ENCODE results near the gene CACNA1D. TPM values are rescaled to one million over a fixed set of nuclear protein-coding genes. Genes with fewer than 3 reads are reported as not detected.

Gene CACNA1D
- total and polyA plus RNA-seq, 8 donors, result 0.31 to 36.5 (median 12.5) TPM

- 85 to 89% (median 87%) methylated on average over 10 of the region's 10 CpGs for WGBS, 5 donors
- TF ChIP-seq EP300 (IDR thresholded peaks at IDR 0.05) (no peak), POLR2AphosphoS5 (IDR thresholded peaks at IDR 0.05) (no peak), POLR2A (IDR thresholded peaks at IDR 0.05) (no peak)
- TF ChIP-seq, protein P1, sequence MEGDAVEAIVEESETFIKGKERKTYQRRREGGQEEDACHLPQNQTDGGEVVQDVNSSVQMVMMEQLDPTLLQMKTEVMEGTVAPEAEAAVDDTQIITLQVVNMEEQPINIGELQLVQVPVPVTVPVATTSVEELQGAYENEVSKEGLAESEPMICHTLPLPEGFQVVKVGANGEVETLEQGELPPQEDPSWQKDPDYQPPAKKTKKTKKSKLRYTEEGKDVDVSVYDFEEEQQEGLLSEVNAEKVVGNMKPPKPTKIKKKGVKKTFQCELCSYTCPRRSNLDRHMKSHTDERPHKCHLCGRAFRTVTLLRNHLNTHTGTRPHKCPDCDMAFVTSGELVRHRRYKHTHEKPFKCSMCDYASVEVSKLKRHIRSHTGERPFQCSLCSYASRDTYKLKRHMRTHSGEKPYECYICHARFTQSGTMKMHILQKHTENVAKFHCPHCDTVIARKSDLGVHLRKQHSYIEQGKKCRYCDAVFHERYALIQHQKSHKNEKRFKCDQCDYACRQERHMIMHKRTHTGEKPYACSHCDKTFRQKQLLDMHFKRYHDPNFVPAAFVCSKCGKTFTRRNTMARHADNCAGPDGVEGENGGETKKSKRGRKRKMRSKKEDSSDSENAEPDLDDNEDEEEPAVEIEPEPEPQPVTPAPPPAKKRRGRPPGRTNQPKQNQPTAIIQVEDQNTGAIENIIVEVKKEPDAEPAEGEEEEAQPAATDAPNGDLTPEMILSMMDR (IDR thresholded peaks at IDR 0.05), result no peak
- DNase-seq, result peak in 1 of 2 donors; percentile 11
- intact Hi-C loops (cut with DNase I; ENCODE audit: low total_unique reads), result no loop called here
- Histone ChIP-seq H3K4me1 (no peaks in the 10 kb centered on the region), H3K27ac (no peak overlapping the region), H3K36me3 (peaks cover 0 to 38% (median 30%) of the 10 kb centered on the region in 4 donors), H3K9me3 (no peaks in the 10 kb centered on the region), H3K4me3 (no peak overlapping the region), H3K27me3 (no peaks in the 10 kb centered on the region)
These were observed 319.5 kb downstream of the CACNA1D start for GRCh38 chr3:53813876-53814275.

- intact Hi-C loops (cut with DNase I; ENCODE audit: low total_unique reads), result no loop called here
- 83 to 97% (median 93%) methylated on average over 4 of the region's 4 CpGs for WGBS, 5 donors
- H3K4me3 ChIP-seq, result no peak overlapping the region
- no peaks in the 10 kb centered on the region for H3K4me1 ChIP-seq
- H3K27ac ChIP-seq, result no peak overlapping the region
- peaks cover 8 to 50% (median 42%) of the 10 kb centered on the region in 4 donors for H3K36me3 ChIP-seq
- no peaks in the 10 kb centered on the region for H3K9me3 ChIP-seq
- no peak for DNase-seq
- TF ChIP-seq EP300 (IDR thresholded peaks at IDR 0.05) (no peak), POLR2A (IDR thresholded peaks at IDR 0.05) (no peak), POLR2AphosphoS5 (IDR thresholded peaks at IDR 0.05) (no peak)
- TF ChIP-seq, protein P1 (IDR thresholded peaks at IDR 0.05), result no peak
- no peaks in the 10 kb centered on the region for H3K27me3 ChIP-seq
These were observed 320.7 kb downstream of the CACNA1D start for GRCh38 chr3:53815067-53815466.

- peaks cover 9 to 55% (median 48%) of the 10 kb centered on the region in 4 donors for H3K36me3 ChIP-seq
- WGBS, 5 donors, result 94 to 97% (median 96%) methylated on average over 7 of the region's 7 CpGs
- intact Hi-C loops (cut with DNase I; ENCODE audit: low total_unique reads), result no loop called here
These were observed 321.2 kb downstream of the CACNA1D start for GRCh38 chr3:53815651-53816050.

GRCh38 chr3:53816425-53816824, 322.0 kb downstream of the CACNA1D start:
- Histone ChIP-seq H3K36me3 (peaks cover 9 to 63% (median 55%) of the 10 kb centered on the region in 4 donors), H3K27me3 (no peaks in the 10 kb centered on the region), H3K4me3 (no peak overlapping the region), H3K9me3 (no peaks in the 10 kb centered on the region), H3K27ac (no peak overlapping the region), H3K4me1 (no peaks in the 10 kb centered on the region)
- TF ChIP-seq POLR2A (IDR thresholded peaks at IDR 0.05) (no peak), EP300 (IDR thresholded peaks at IDR 0.05) (no peak), POLR2AphosphoS5 (IDR thresholded peaks at IDR 0.05) (no peak)
- TF ChIP-seq, protein P1 (IDR thresholded peaks at IDR 0.05), result no peak
- intact Hi-C loops (cut with DNase I; ENCODE audit: low total_unique reads), result no loop called here
- 70 to 87% (median 83%) methylated on average over 4 of the region's 4 CpGs for WGBS, 5 donors
- no peak for DNase-seq

More at GRCh38 chr3:53815651-53816050, 321.2 kb downstream of the CACNA1D start:
- DNase-seq, result no peak
- TF ChIP-seq, protein P1 (IDR thresholded peaks at IDR 0.05), result no peak
- TF ChIP-seq POLR2AphosphoS5 (IDR thresholded peaks at IDR 0.05), result no peak
- TF ChIP-seq EP300 (IDR thresholded peaks at IDR 0.05), result no peak
- no peak for TF ChIP-seq POLR2A (IDR thresholded peaks at IDR 0.05)
- H3K4me3 ChIP-seq, result no peak overlapping the region
- H3K4me1 ChIP-seq, result no peaks in the 10 kb centered on the region
- H3K9me3 ChIP-seq, result no peaks in the 10 kb centered on the region
- no peak overlapping the region for H3K27ac ChIP-seq
- H3K27me3 ChIP-seq, result no peaks in the 10 kb centered on the region
